Erythroblast (primary cell): ENCODE data around the gene MYLK.
"Not testable (repeated sequence)": the region's sequence is repeated elsewhere in the genome, so short reads cannot be mapped to it uniquely, and the experiment has no call there.

ENCODE experiments used
- DNase-seq, 2 experiments: peaks; one replicate each; lab custom pipeline; 2025; lab: John Stamatoyannopoulos, UW
- GATA1 ChIP-seq: IDR thresholded peaks from 2 replicates; pipeline ENCODE4 v1.6.1; 2011; ENCODE audit warnings: low read depth, mild to moderate bottlenecking, control low read depth, low read length, moderate library complexity
- POLR2A ChIP-seq: IDR thresholded peaks from 2 replicates; pipeline ENCODE4 v1.6.1; 2011; ENCODE audit warnings: mild to moderate bottlenecking, low read length

MYLK gene

GRCh38 chr3:123884203-123884831, at the start of gene MYLK:
Gene MYLK (minus strand): TSS chr3:123884332. CDS start chr3:123793841, 90,491 bp downstream.
- no peak for TF ChIP-seq POLR2A
- no peak for TF ChIP-seq GATA1
- DNase-seq: peak; percentile 12 to 38

GRCh38 chr3:123930445-123930844, 46.3 kb upstream of the MYLK start:
- TF ChIP-seq POLR2A (no peak), GATA1 (no peak)
- DNase-seq: peak in 1 of 2 experiments; percentile 47

GRCh38 chr3:123929325-123929724, 45.2 kb upstream of the MYLK start:
- DNase-seq: no peak
- TF ChIP-seq POLR2A (no peak), GATA1 (no peak)

- no peak for TF ChIP-seq POLR2A
- TF ChIP-seq GATA1: no peak
- no peak for DNase-seq
Measured at GRCh38 chr3:123926396-123926795, 42.3 kb upstream of the MYLK start.

GRCh38 chr3:123920868-123921267, 36.7 kb upstream of the MYLK start:
- TF ChIP-seq POLR2A: no peak
- TF ChIP-seq GATA1: no peak
- no peak for DNase-seq

- TF ChIP-seq POLR2A: no peak
- TF ChIP-seq GATA1: no peak
- DNase-seq: peak; percentile 9 to 11
Measured at GRCh38 chr3:123920383-123920782, 36.3 kb upstream of the MYLK start.

- TF ChIP-seq GATA1 (no peak), POLR2A (no peak)
- no peak for DNase-seq
Measured at GRCh38 chr3:123919353-123919752, 35.2 kb upstream of the MYLK start.

GRCh38 chr3:123914829-123915228, 30.7 kb upstream of the MYLK start:
- TF ChIP-seq POLR2A (no peak), GATA1 (no peak)
- DNase-seq: peak in 1 of 2 experiments; percentile 4

- TF ChIP-seq GATA1 (no peak), POLR2A (no peak)
Measured at GRCh38 chr3:123909785-123910184, 25.7 kb upstream of the MYLK start.

GRCh38 chr3:123907720-123908119, 23.6 kb upstream of the MYLK start:
- DNase-seq: no peak

More at GRCh38 chr3:123909785-123910184, 25.7 kb upstream of the MYLK start:
- no peak for DNase-seq

GRCh38 chr3:123899300-123899865, 15.3 kb upstream of the MYLK start:
- TF ChIP-seq POLR2A (no peak), GATA1 (no peak)
- no peak for DNase-seq

More at GRCh38 chr3:123907720-123908119, 23.6 kb upstream of the MYLK start:
- TF ChIP-seq POLR2A: no peak
- TF ChIP-seq GATA1: no peak

- TF ChIP-seq GATA1 (no peak), POLR2A (no peak)
Measured at GRCh38 chr3:123893012-123893411, 8.9 kb upstream of the MYLK start.

GRCh38 chr3:123892195-123892594, 8.1 kb upstream of the MYLK start:
- no peak for TF ChIP-seq POLR2A
- TF ChIP-seq GATA1: no peak
- DNase-seq: no peak

More at GRCh38 chr3:123893012-123893411, 8.9 kb upstream of the MYLK start:
- no peak for DNase-seq

- not testable (repeated sequence) for DNase-seq
Measured at GRCh38 chr3:123890991-123891390, 6.9 kb upstream of the MYLK start.

- not testable (repeated sequence) for DNase-seq
Measured at GRCh38 chr3:123890162-123890561, 6.0 kb upstream of the MYLK start.
